SU-DHL-6 (cell line): Measurements from ENCODE around the gene ZSWIM3.

ENCODE experiments used
- CTCF ChIP-seq: fragments of 200-600 bp; sonication (generic); IDR thresholded peaks from one replicate; pipeline ENCODE4 v1.5.1; 2017; ENCODE audit warnings: antibody characterized with exemption, mild to moderate bottlenecking, low read length, moderate library complexity; ENCODE audit not compliant: insufficient read depth, poor library complexity, severe bottlenecking
- EZH2phosphoT487 ChIP-seq: fragments of 200-600 bp; sonication (generic), shearing (Covaris generic); conservative IDR thresholded peaks from 2 replicates; pipeline ENCODE4 v1.6.1; 2018; ENCODE audit warnings: mild to moderate bottlenecking, antibody characterized with exemption, low read length, moderate library complexity, mixed read lengths

- TF ChIP-seq CTCF (no peak), EZH2phosphoT487 (no peak)
Observed at GRCh38 chr20:45836841-45837240, 20.6 kb upstream of the ZSWIM3 start.
